A673 (cell line): ENCODE data around the gene PCBP3. TPM values are rescaled to one million over a fixed set of nuclear protein-coding genes. Genes with fewer than 3 reads are reported as not detected.
A peak's percentile ranks its signal among the peaks of the same experiment; 100 is the strongest.
"Not testable (repeated sequence)": the region's sequence is repeated elsewhere in the genome, so short reads cannot be mapped to it uniquely, and the experiment has no call there.

Experiments used
- BruUV-seq: library from RNA; stranded (reverse); fragments of 400-500 nt; replicated peaks from 2 replicates; lab custom pipeline; 2021; lab: Mats Ljungman, UMichigan
- CTCF ChIA-PET: fragments of 300-600 bp; sonication (Branson Sonifier 250); formaldehyde crosslinking; loops from one replicate; lab custom pipeline; 2022; ENCODE audit warnings: antibody characterized with exemption; lab: Charles Lee
- POLR2A ChIA-PET: fragments of 300-600 bp; sonication (Branson Sonifier 250); formaldehyde crosslinking; loops from one replicate; lab custom pipeline; 2022; ENCODE audit warnings: antibody characterized with exemption; ENCODE audit not compliant: low non-redundant PET; lab: Charles Lee
- DNase-seq: peaks from one replicate; pipeline ENCODE4 v3.0.0-alpha.2; 2015; ENCODE audit warnings: low spot score
- H3K27ac ChIP-seq: fragments of 200-600 bp; sonication (generic); 2 replicates; pipeline ENCODE4 v1.5.1; 2016; ENCODE audit warnings: mixed run types, low read depth, mild to moderate bottlenecking, mixed read lengths, antibody characterized with exemption, low read length; ENCODE audit not compliant: poor library complexity, severe bottlenecking
- H3K27me3 ChIP-seq: fragments of 200-600 bp; sonication (generic); replicated peaks from 2 replicates; pipeline ENCODE4 v1.6.1; 2017; ENCODE audit warnings: mixed run types, low read depth, mild to moderate bottlenecking, mixed read lengths, antibody characterized with exemption, low read length; ENCODE audit not compliant: insufficient read depth, poor library complexity
- H3K36me3 ChIP-seq: fragments of 200-600 bp; sonication (generic); 2 replicates; pipeline ENCODE4 v1.6.1; 2016; ENCODE audit warnings: mixed run types, mild to moderate bottlenecking, mixed read lengths, antibody characterized with exemption, low read length; ENCODE audit not compliant: insufficient read depth, poor library complexity, severe bottlenecking
- H3K4me1 ChIP-seq: fragments of 200-600 bp; sonication (generic); 2 replicates; pipeline ENCODE4 v1.6.1; 2017; ENCODE audit warnings: mixed run types, mild to moderate bottlenecking, mixed read lengths, antibody characterized with exemption, low read length; ENCODE audit not compliant: insufficient read depth, poor library complexity, severe bottlenecking
- H3K4me3 ChIP-seq: fragments of 200-600 bp; sonication (generic); 2 replicates; pipeline ENCODE4 v1.5.1; 2016; ENCODE audit warnings: low read depth, mixed run types, mild to moderate bottlenecking, mixed read lengths, low read length; ENCODE audit not compliant: poor library complexity, severe bottlenecking
- H3K9me3 ChIP-seq: fragments of 200-600 bp; sonication (generic); 2 replicates; pipeline ENCODE4 v1.6.1; 2016; ENCODE audit warnings: mixed run types, low read depth, mild to moderate bottlenecking, mixed read lengths, antibody characterized with exemption, low read length; ENCODE audit not compliant: poor library complexity, severe bottlenecking
- CTCF ChIP-seq: fragments of 300-800, 200-600 bp; sonication (generic); conservative IDR thresholded peaks from 2 replicates; pipeline ENCODE4 v1.5.1; 2017; ENCODE audit warnings: low read depth, mild to moderate bottlenecking, antibody characterized with exemption, low read length, moderate library complexity, mixed read lengths
- EZH2 ChIP-seq: fragments of 200-600 bp; sonication (generic); IDR thresholded peaks from 2 replicates; pipeline ENCODE4 v1.6.1; 2017; ENCODE audit warnings: borderline replicate concordance, low read depth, mild to moderate bottlenecking, mixed read lengths, antibody characterized with exemption, low read length; ENCODE audit not compliant: poor library complexity, severe bottlenecking
- intact Hi-C: fragments of 100-400 bp; cut with micrococcal nuclease; formaldehyde crosslinking; loops from one replicate; pipeline ENCODE4 v1.10.0; 2022; ENCODE audit not compliant: unreplicated experiment
- total RNA-seq: library from RNA; stranded (reverse); gene quantifications from 2 replicates; pipeline ENCODE4 v1.2.3, GENCODE V29; 2021

PCBP3 gene
- total RNA-seq, 1 experiment from 2014 or later = 25.6 TPM

- H3K27ac ChIP-seq = peak overlapping the region; percentile 79
- ChIA-PET CTCF (no interaction called here), POLR2A (no interaction called here)
- intact Hi-C loops = no loop called here
- H3K9me3 ChIP-seq = no peaks in the 10 kb centered on the region
- peak; percentile 79 for DNase-seq
- BruUV-seq = no TSS peak
- TF ChIP-seq CTCF = no peak
- TF ChIP-seq EZH2 = no peak
- peaks cover 27% of the 10 kb centered on the region for H3K4me1 ChIP-seq
- H3K4me3 ChIP-seq = no peak overlapping the region
- no peaks in the 10 kb centered on the region for H3K27me3 ChIP-seq
- no peaks in the 10 kb centered on the region for H3K36me3 ChIP-seq
These were observed 25.2 kb upstream of the PCBP3 start for GRCh38 chr21:45618287-45618686.

DNA sequence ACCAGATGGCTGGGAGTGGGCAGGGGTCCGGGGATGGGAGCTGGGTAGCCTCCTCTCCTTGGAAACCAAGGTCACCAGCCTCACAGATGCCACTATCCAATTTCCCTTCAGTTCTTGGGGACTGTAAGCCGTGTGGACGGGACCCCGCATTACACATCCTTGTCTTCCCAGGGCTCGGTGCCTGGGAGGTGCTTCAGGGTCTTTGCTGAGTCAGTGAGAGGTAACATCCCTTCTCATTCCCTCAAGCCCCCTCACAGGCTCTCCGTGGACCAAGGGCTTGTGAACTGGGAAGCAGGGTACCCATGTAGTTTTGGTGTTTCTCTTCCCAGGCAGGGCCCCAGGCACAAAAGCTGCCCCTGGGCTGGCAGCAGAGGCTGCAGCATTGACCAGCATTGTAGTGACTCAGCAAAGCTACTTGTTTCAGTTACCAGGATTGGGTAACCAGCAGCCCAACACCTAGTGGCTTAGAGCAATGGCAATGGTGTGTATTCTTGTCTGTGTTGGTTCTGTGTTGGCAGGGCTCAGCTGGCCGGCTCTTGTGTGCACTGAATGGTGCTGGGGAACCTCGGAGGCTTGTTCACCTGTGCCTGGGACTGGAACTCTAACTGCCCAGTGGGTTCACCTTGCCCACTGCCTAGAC is 24.6 kb upstream of the PCBP3 start:
- no peak overlapping the region for H3K4me3 ChIP-seq
- ChIA-PET CTCF (interaction anchor here (0.5 kb wide), 1 partner anchor 27 kb away, joined by 6 read pairs; no protein-coding TSS in a partner anchor), POLR2A (no interaction called here)
- no peaks in the 10 kb centered on the region for H3K36me3 ChIP-seq
- H3K27ac ChIP-seq = peak overlapping the region; percentile 79
- H3K27me3 ChIP-seq = no peaks in the 10 kb centered on the region
- TF ChIP-seq CTCF (no peak), EZH2 (no peak)
- peaks cover 27% of the 10 kb centered on the region for H3K4me1 ChIP-seq
- no TSS peak for BruUV-seq
- DNase-seq = no peak
- no peaks in the 10 kb centered on the region for H3K9me3 ChIP-seq
- intact Hi-C loops = no loop called here

- H3K27ac ChIP-seq = no peak overlapping the region
- ChIA-PET POLR2A (no interaction called here), CTCF (no interaction called here)
- H3K4me3 ChIP-seq = no peak overlapping the region
- no peaks in the 10 kb centered on the region for H3K36me3 ChIP-seq
- no peak for TF ChIP-seq CTCF
- no peak for TF ChIP-seq EZH2
- intact Hi-C loops = no loop called here
- peaks cover 22% of the 10 kb centered on the region for H3K4me1 ChIP-seq
- H3K27me3 ChIP-seq = no peaks in the 10 kb centered on the region
- no TSS peak for BruUV-seq
- DNase-seq = no peak
- no peaks in the 10 kb centered on the region for H3K9me3 ChIP-seq
These were observed 23.2 kb upstream of the PCBP3 start for GRCh38 chr21:45620201-45620923.

DNA sequence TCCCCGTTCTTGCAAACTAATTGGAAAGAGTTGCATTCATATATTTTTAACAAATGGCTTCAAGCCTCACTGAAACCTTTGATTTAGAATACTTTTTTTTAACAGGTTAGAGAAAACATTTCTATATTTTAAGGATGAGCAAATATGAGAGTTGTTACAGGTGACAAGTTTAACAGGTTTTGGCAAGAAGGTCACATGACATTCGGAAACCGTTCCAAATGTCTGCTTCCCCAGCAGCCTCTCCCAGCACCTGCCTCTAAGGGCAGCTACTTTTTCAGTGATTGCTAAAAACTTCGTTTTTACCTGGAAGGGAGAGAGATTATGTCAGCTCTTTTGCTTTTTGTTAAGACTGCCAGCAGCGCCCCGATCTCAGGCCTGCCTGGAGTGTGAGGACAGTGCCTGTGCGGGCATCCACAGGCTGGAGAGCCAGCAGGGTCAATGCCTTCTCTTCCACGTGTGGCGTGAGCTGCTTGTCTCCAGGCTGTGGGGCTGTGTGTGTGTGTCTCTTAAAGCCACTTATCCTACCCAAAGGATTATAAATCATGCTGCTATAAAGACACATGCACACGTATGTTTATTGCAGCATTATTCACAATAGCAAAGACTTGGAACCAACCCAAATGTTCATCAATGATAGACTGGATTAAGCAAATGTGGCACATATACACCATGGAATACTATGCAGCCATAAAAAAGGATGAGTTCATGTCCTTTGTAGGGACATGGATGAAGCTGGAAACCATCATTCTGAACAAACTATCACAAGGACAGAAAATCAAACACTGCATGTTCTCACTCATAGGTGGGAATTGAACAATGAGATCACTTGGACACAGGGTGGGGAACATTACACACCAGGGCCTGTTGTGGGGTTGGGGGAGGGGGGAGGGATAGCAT is 21.8 kb upstream of the PCBP3 start:
- CTCF ChIA-PET, H3K27me3 ChIP-seq, DNase-seq, H3K4me3 ChIP-seq, H3K9me3 ChIP-seq, H3K36me3 ChIP-seq, intact Hi-C loops, H3K27ac ChIP-seq, POLR2A ChIA-PET, BruUV-seq: not testable (repeated sequence)
- peaks cover 22% of the 10 kb centered on the region for H3K4me1 ChIP-seq
